Gastrocnemius medialis (tissue), 4 donors: ENCODE measurements around the gene ADARB2. TPM values are rescaled to one million over a fixed set of nuclear protein-coding genes. Genes with fewer than 3 reads are reported as not detected.
"Not testable (repeated sequence)": the region's sequence is repeated elsewhere in the genome, so short reads cannot be mapped to it uniquely, and the experiment has no call there.

Experiments
- ATAC-seq, 2 donors: fragments of 150-250 bp; one replicate each; pipeline ENCODE4 v1.9.1; 2016
- DNase-seq, 2 donors: peaks; one replicate each; pipeline ENCODE4 v3.0.0-alpha.2; 2019
- H3K27ac ChIP-seq, 4 donors: fragments of 200-600 bp; sonication (generic); 1 replicate in 1 of 4; 2 replicates in 3 of 4; pipeline ENCODE4 v1.5.1; 2016 to 2018; ENCODE audit warnings: mild to moderate bottlenecking in 2 of 4, moderate library complexity in 1 of 4
- H3K27me3 ChIP-seq, 3 donors: fragments of 200-600 bp; sonication (generic) in 2 of 3; 1 replicate in 1 of 3; 2 replicates in 2 of 3; pipeline versions ENCODE4 v1.5.1 to v1.6.0; 2016 to 2019; ENCODE audit warnings: mild to moderate bottlenecking in 1 of 3, moderate library complexity in 1 of 3
- H3K36me3 ChIP-seq, 2 donors: fragments of 200-600 bp; sonication (generic) in 1 of 2; one replicate each; pipeline ENCODE4 v1.5.1; 2017 to 2018
- H3K4me1 ChIP-seq, 2 donors: fragments of 200-600 bp; sonication (generic) in 1 of 2; one replicate each; pipeline ENCODE4 v1.5.1; 2016 to 2017; ENCODE audit warnings: mild to moderate bottlenecking in 2 of 2
- H3K4me3 ChIP-seq, 4 donors: fragments of 200-600 bp; sonication (generic) in 3 of 4; 1 replicate in 1 of 4; 2 replicates in 3 of 4; pipeline ENCODE4 v1.5.1; 2016 to 2019; ENCODE audit warnings: mild to moderate bottlenecking in 2 of 4
- H3K9me3 ChIP-seq, 3 donors: fragments of 200-600 bp; sonication (generic) in 2 of 3; 1 replicate in 1 of 3; 2 replicates in 2 of 3; pipeline ENCODE4 v1.5.1; 2016 to 2019
- POLR2A ChIP-seq, 2 donors: fragments of 450-650 bp; IDR thresholded peaks; one replicate each; pipeline ENCODE4 v1.6.1; 2017; ENCODE audit warnings: antibody characterized with exemption in 2 of 2, mild to moderate bottlenecking in 2 of 2, moderate library complexity in 2 of 2
- in situ Hi-C, 4 donors: fragments of 200-750 bp; cut with MboI; loops; one replicate each; pipeline versions ENCODE4 v1.15.0 to v1.8.0; 2017; ENCODE audit warnings: low sequenced_read_pairs in 4 of 4
- intact Hi-C: fragments of 100-400 bp; cut with DNase I; formaldehyde crosslinking; loops from one replicate; pipeline ENCODE4 v1.15.1; 2023; ENCODE audit warnings: low total_unique reads
- total RNA-seq, 4 donors: library from RNA; depleted of rRNA; stranded (reverse); fragments of >200 nt; gene quantifications; one replicate each; pipeline versions ENCODE4 v1.1.0 to v1.2.3, GENCODE V29; 2016
- TF ChIP-seq, protein P1 (sequence below), 5 experiments: fragments of 450-650 bp in 3 of 5; fragments of 200-600 bp in 2 of 5; sonication (generic) in 2 of 5; IDR thresholded peaks in 4 of 5; conservative IDR thresholded peaks in 1 of 5; 1 replicate in 4 of 5; 2 replicates in 1 of 5; pipeline ENCODE4 v1.5.1; 2016 to 2019; ENCODE audit warnings: antibody characterized with exemption in 5 of 5, mild to moderate bottlenecking in 3 of 5, moderate library complexity in 3 of 5

The ADARB2 gene
- total RNA-seq, 4 donors from 2014 or later = 0.07 to 0.87 (median 0.10) TPM

- H3K4me1 ChIP-seq = no peaks in the 10 kb centered on the region
- H3K36me3 ChIP-seq = no peaks in the 10 kb centered on the region
- no peaks in the 10 kb centered on the region for H3K9me3 ChIP-seq
- H3K27me3 ChIP-seq = no peaks in the 10 kb centered on the region
- no peak overlapping the region for H3K27ac ChIP-seq
- ATAC-seq (no peak), DNase-seq (no peak)
- intact Hi-C loops = no loop called here
- no peak overlapping the region for H3K4me3 ChIP-seq
- no peak for TF ChIP-seq POLR2A (IDR thresholded peaks at IDR 0.05)
- TF ChIP-seq, protein P1, sequence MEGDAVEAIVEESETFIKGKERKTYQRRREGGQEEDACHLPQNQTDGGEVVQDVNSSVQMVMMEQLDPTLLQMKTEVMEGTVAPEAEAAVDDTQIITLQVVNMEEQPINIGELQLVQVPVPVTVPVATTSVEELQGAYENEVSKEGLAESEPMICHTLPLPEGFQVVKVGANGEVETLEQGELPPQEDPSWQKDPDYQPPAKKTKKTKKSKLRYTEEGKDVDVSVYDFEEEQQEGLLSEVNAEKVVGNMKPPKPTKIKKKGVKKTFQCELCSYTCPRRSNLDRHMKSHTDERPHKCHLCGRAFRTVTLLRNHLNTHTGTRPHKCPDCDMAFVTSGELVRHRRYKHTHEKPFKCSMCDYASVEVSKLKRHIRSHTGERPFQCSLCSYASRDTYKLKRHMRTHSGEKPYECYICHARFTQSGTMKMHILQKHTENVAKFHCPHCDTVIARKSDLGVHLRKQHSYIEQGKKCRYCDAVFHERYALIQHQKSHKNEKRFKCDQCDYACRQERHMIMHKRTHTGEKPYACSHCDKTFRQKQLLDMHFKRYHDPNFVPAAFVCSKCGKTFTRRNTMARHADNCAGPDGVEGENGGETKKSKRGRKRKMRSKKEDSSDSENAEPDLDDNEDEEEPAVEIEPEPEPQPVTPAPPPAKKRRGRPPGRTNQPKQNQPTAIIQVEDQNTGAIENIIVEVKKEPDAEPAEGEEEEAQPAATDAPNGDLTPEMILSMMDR (IDR thresholded peaks at IDR 0.05 in 4 of 5, conservative IDR thresholded peaks at IDR 0.05 in 1 of 5) = no peak
- in situ Hi-C loops = no loop called here
Observed at GRCh38 chr10:1159131-1160061, 577.9 kb downstream of the ADARB2 start.

DNA sequence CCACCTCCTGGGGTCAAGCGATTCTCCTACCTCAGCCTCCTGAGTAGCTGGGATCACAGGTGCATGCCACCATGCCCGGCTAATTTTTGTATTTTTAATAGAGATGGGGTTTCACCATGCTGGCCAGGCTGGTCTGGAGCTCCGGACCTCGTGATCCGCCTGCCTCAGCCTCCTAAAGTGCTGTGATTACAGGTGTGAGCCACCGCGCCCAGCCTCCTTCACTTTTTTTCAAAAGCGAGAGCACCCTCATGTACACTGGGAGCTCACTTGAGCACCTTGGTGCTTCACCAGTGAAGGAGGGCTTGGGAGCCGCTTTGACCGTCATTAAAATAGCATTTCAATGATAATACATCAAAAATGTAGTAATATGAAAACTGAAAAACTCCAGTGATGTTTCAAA lies 578.8 kb downstream of the ADARB2 start:
- in situ Hi-C loops, DNase-seq, H3K36me3 ChIP-seq, H3K27me3 ChIP-seq, H3K4me3 ChIP-seq, H3K9me3 ChIP-seq, H3K4me1 ChIP-seq, ATAC-seq, H3K27ac ChIP-seq, intact Hi-C loops: not testable (repeated sequence)

DNA sequence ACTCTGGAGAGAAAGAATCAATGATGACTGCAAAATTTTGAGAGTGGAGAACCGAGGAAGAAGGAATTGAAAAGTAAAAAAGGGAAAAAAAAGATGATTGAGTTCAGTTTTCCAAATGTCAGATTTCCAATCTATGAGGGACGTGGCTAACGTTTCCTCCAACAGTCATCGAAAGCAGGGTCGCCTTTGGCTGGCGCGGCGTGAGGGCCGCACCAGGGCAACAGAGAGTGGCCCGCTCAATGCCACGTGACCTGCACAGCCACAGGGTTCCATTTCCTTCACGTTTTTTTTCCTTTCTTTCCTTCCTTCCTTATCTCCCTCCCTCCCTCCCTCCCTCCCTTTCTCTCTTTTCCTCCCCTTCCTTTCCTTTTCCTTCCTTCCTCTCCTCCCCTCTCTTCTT lies 579.3 kb downstream of the ADARB2 start:
- Histone ChIP-seq H3K27ac (no peak overlapping the region), H3K36me3 (no peaks in the 10 kb centered on the region), H3K4me3 (no peak overlapping the region), H3K4me1 (no peaks in the 10 kb centered on the region), H3K27me3 (no peaks in the 10 kb centered on the region), H3K9me3 (no peaks in the 10 kb centered on the region)
- in situ Hi-C loops (no loop called here), intact Hi-C loops (no loop called here)
- no peak for TF ChIP-seq POLR2A (IDR thresholded peaks at IDR 0.05)
- TF ChIP-seq, protein P1 (IDR thresholded peaks at IDR 0.05 in 4 of 5, conservative IDR thresholded peaks at IDR 0.05 in 1 of 5) = no peak
- ATAC-seq (no peak), DNase-seq (no peak)

- TF ChIP-seq, protein P1 (IDR thresholded peaks at IDR 0.05 in 4 of 5, conservative IDR thresholded peaks at IDR 0.05 in 1 of 5) = no peak
- no peak for TF ChIP-seq POLR2A (IDR thresholded peaks at IDR 0.05)
- DNase-seq = no peak
- intact Hi-C loops = no loop called here
- in situ Hi-C loops = no loop called here
- Histone ChIP-seq H3K27ac (no peak overlapping the region), H3K9me3 (no peaks in the 10 kb centered on the region), H3K4me1 (no peaks in the 10 kb centered on the region), H3K4me3 (no peak overlapping the region), H3K27me3 (no peaks in the 10 kb centered on the region), H3K36me3 (no peaks in the 10 kb centered on the region)
- no peak for ATAC-seq
Observed at GRCh38 chr10:1157615-1157933, 579.8 kb downstream of the ADARB2 start.

GRCh38 chr10:1156921-1157614 lies 580.3 kb downstream of the ADARB2 start:
- Histone ChIP-seq H3K27ac (no peak overlapping the region), H3K4me3 (no peak overlapping the region), H3K9me3 (no peaks in the 10 kb centered on the region), H3K27me3 (no peaks in the 10 kb centered on the region), H3K4me1 (no peaks in the 10 kb centered on the region), H3K36me3 (no peaks in the 10 kb centered on the region)
- TF ChIP-seq, protein P1 (IDR thresholded peaks at IDR 0.05 in 4 of 5, conservative IDR thresholded peaks at IDR 0.05 in 1 of 5) = no peak
- TF ChIP-seq POLR2A (IDR thresholded peaks at IDR 0.05) = no peak
- ATAC-seq = no peak
- in situ Hi-C loops = no loop called here
- DNase-seq = no peak
- intact Hi-C loops = no loop called here
